HEK293T (cell line): ENCODE measurements around the gene MARCHF9.

Experiments used
- CTBP1 ChIP-seq: fragments of 450-650 bp; IDR thresholded peaks from 2 replicates; pipeline ENCODE4 v1.6.1; 2016; ENCODE audit warnings: borderline replicate concordance
- FOXA1 ChIP-seq: fragments of 450-650 bp; IDR thresholded peaks from 2 replicates; pipeline ENCODE4 v1.6.1; 2016; ENCODE audit warnings: mild to moderate bottlenecking
- HDGF ChIP-seq: fragments of 450-650 bp; IDR thresholded peaks from 2 replicates; pipeline ENCODE4 v1.6.1; 2017; ENCODE audit warnings: antibody characterized with exemption, borderline replicate concordance
- SUZ12 ChIP-seq: fragments of 450-650 bp; IDR thresholded peaks from 2 replicates; pipeline ENCODE4 v1.6.1; 2016; ENCODE audit warnings: mild to moderate bottlenecking

DNA sequence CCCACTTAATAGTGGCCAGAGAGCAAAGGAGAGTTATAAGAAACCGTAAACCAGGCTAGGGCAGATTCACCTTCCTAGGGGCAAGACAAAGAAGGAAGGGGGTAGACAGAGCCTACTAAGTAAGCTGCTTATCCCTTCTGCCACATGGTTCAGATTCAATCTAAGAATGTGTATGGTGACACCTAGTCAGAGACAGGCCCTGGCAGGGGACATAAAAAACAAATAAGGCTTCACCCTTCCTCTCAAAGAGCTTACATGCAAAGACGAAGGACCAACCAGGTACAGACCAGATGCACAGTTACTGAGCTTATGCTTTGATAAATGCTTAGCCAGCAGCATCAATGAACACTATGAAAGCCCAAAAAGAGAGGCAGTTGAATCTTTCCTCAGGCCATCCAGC, 7.6 kb downstream of the MARCHF9 start:
- TF ChIP-seq HDGF: no peak
- TF ChIP-seq FOXA1: no peak
- no peak for TF ChIP-seq SUZ12
- TF ChIP-seq CTBP1: no peak
